Activated T-cell treated with anti-CD3 and anti-CD28 coated beads, Interleukin-2, amount 50 U/mL, for 4 hours (primary cell): Measurements from ENCODE around the gene NBPF20. TPM values are rescaled to one million over a fixed set of nuclear protein-coding genes. Genes with fewer than 3 reads are reported as not detected.

Experiments used
- total RNA-seq, 3 donors: library from RNA; stranded (reverse); gene quantifications; one replicate each; pipeline ENCODE4 v1.2.1, GENCODE V29; 2021

Gene NBPF20
- total RNA-seq, 3 donors from 2014 or later = 0.99 to 2.0 (median 1.3) TPM

Other genes with a start within 250 kb of the NBPF20 start
- gene PPIAL4D, start 183.4 kb downstream of the NBPF20 start, total RNA-seq = not detected
- 10 to 100 TPM; 24.1 to 28.8 (median 28.1) TPM for gene GPR89A, start 182.4 kb upstream of the NBPF20 start, total RNA-seq